HCEC 1CT (cell line): ENCODE measurements around the gene SCARB2.

Experiments used
- DNase-seq: peaks from one replicate; pipeline ENCODE4 v3.0.0-alpha.2; 2017

SCARB2 gene

GRCh38 chr4:76224171-76224570 is 10.5 kb upstream of the SCARB2 start:
- DNase-seq = no peak

DNA sequence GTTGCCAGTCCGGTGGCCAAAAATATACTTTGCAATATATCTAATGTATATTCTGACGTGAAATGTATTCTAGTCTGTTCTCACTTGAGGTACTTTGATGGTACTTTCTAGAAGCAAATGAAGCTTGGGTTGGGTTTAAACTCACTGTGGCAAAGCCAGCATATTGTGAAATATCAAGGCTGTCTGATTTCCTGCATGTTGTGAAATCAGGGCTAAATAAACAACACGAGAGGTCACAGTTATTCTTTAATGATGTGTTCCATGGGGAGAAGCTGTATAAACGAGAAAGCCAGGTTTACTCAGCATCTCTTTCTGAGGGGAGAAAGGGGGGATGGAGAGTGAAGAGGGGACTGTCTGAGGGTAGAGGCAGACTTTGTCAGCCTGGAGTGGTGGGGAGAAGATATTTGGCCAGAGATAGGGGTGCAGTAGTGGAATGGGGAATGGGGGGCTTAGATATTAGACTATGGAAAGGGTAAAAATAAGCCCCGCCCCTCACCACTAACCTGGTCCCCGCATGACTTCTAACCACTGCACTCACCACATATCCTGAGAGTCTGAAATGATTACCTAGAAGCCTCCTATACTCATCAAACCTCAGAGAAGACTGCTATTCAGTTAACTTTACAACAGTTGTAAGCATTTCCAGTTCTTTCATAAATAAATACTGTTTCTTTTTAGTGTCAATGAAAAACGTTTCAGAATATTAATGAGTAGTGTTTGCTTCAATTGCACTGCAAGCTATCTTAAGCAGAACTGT is 5.9 kb upstream of the SCARB2 start:
- peak; percentile 64 for DNase-seq

DNA sequence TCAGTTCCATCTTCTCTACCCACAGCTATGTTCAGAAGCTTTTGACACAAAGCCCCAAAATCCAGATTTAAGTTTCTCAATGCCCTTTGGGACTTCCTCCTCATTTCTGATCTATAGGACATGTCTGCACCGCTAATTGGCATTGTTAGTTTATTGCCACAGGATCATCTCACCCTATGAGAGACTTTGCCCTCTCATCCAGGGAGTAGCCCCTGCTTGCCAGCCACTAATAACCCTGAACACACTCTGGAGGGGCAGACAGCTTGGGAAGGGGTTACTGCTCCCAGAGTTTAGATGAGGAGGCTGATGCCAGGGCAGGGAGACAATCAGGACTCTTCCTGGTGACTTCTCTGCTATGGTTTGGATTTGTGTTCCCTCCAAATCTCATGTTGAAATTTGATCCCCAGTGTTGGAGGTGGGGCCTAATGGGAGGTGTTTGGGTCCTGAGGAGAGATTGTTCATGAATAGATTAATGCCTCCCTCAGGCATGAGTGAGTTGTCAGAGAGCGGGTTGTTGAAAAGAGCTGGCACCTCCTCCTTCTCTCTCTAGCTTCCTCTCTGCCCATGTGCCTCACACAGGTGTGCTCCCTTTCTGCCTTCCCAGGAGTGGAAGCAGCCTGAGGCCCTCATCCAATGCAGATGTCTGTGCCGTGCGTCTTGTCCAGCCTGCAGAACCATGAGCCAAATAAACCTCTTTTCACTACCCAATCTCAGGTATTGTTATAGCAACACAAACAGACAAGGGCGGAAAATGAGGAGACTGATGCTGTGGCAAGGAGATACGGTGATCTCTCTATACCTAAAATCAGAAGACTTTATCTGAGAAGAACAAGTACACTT is 3.6 kb upstream of the SCARB2 start:
- DNase-seq = no peak

DNA sequence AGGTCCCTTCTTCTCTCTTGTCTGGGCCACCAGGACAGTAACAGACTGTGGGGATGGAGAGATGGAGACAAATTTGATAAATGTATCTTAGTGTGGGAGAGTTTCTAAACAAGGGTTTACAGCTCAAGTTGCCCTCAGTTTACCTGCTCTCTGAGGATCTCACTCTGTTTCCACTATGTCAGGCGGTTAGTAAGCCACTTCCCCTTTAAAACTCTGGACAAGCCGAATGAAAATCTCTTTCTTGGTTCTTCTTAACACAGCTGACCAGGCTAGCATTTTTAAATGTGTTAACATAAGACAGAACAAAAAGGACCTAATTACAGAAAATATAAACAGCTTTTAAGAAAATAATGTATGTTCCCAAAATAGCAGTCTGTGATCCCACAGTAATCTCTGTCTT is 2.9 kb upstream of the SCARB2 start:
- DNase-seq = no peak

DNA sequence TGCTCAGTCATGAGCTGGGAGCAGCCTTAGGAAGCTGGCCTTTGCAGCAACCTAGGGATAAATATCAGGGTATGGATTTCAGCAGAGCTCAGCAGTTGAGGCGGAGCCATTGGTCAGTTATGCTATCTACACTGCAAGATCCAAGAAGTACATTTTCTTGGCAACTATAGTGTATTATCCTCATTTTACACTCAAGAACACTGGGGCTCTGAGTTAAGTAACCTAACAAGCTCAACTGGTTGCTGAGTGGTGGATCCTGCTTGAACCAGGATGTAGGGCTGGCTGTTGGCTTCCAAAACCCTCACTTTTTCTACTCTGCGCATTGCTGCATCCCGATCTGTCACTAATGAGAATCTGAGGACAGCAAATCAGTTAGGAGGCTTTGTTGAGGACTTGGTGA is 1.5 kb upstream of the SCARB2 start:
- DNase-seq = no peak

GRCh38 chr4:76214177-76214675 is 602 bp upstream of the SCARB2 start:
- DNase-seq = no peak

DNA sequence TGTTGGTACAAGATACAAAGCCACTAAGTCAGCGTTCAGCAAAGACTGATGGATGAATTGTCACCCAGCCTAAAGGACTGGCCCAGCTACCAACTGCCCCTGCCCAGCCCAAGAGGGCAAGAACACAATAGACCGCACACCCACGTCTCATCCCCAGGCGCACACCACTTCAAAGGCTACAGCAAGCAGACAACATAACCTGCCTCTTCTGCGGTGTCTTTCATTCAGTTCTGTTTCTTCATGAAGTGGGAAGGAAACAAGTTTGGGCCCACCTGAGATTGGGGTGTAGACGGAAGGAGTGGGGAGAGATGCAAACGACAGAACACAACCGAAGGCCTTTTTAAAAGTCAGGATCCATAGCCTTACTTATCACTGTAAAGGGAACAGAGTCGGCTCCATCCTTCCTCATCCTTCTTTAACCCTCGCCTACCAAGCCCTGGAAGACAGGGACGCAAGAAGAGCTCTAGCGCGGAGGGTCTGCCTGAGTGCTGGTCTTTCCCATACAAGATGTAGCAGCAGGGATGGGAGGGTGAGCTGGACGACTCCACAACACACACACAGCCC is 691 bp downstream of the SCARB2 start:
- DNase-seq = no peak

DNA sequence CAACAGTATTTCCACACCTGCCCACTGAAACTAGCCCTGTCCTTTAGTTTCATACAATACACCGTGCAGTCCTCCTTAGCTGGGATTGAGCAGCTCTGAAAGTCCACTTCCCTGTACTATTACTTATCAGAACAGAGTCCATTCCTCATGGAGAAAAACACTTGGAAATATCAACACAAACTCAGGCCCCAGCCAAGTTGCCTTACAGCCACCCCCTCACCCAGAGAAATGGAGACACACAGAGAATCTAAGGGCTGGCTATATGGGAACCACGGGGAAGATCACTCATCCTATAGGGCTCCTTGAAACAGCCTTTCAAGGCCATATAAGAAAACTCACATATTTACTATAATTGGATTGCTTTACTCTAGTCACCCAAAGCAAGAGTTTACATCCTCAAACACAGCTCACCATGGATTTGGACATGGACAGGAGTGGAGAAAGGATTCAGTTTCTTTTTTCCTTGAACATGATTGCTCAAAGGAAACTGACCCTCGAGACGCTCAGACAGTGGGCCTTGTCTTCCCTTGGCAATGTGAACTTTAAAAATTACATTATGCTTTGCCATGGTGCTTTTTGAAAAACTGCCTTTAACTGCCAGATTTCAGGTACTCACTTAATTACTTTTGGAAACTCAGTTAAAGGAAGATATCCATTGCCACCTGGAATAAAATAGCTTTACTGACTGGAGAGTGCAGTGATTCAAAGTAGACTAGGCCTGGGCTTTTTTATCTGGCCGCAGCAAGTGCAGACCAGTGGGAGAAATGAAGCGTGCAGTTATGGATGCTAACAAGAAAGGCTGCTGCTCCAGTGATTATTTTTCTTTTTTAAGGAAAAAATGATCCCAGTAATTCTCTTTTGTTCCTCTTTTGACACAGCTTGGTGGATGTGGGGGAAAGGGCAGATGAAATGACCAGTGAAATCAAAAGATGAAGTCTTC is 1.6 kb downstream of the SCARB2 start:
- DNase-seq = no peak

GRCh38 chr4:76210452-76210851 is 3.2 kb downstream of the SCARB2 start:
- DNase-seq = no peak

- DNase-seq = no peak
Measured at GRCh38 chr4:76209881-76210280, 3.7 kb downstream of the SCARB2 start.

- DNase-seq = peak; percentile 85
Measured at GRCh38 chr4:76208005-76208765, 5.4 kb downstream of the SCARB2 start.

DNA sequence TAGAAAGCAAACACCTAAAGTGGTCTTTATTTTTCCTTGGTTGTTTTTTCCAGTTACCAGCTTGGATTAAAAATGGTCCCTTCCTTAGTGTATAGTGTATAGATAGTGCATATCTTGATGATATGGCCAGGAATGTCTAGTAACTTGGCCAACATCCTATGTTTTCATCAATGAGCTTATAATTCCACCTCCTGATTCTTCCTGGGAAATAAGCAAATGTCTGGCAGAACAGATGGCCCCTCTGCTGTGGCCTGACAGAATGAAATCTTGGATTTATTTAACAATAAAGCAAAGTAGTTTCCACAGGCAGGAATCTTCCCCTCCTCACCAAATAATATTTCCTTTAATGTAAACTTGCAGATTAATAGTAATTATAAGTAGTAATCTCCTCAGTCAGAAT is 6.1 kb downstream of the SCARB2 start:
- DNase-seq = no peak

DNA sequence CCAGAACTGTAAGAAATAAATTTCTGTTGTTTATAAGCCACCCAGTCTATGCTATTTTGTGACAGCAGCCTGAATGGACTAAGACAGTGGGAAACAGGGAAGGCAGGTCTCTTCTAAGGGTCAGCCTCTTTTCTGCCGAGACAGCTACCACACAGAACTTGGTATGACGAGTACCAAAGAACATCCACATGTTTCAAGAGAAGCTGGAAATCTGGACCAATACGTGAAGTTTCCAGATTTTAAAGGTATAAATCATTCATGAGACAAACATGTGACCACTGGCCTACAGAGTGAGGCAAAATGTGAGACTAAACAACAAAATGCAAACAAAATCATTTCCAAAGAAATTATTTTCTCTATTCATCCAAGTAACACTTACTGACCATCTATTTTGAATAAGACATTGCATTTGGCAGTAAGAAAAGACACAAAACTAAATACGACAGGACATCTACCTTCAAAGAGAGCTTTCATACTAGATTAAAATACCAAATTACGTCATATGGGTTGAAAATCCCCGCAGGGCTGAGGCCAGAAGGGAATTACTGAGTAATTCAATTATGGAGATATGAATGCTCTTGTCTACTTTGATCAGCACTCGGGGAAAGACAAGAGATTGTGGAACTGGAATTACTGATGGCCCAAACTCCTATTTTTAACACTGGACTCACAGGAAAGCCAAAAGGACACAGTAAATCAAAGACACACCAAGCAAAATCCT is 7.2 kb downstream of the SCARB2 start:
- DNase-seq = peak; percentile 40

DNA sequence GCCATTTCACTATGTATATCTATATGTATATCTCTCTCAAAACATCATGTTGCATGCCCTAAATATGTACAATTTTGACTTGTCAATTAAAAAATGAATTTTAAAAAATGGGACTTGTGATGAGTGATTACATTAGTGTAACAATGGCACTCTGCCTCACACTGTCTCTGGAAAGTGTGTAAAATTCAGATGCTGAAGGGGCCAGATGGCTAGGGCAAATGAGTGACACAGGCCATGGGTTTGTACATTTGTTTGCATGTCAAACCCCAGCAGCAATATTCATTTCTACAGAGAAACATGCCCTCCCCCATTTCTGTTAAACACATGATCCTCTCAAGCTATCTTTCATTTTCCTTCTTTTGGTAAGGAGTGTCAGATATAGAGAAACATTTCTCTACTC is 8.1 kb downstream of the SCARB2 start:
- no peak for DNase-seq

- DNase-seq = no peak
Measured at GRCh38 chr4:76204936-76205335, 8.7 kb downstream of the SCARB2 start.

DNA sequence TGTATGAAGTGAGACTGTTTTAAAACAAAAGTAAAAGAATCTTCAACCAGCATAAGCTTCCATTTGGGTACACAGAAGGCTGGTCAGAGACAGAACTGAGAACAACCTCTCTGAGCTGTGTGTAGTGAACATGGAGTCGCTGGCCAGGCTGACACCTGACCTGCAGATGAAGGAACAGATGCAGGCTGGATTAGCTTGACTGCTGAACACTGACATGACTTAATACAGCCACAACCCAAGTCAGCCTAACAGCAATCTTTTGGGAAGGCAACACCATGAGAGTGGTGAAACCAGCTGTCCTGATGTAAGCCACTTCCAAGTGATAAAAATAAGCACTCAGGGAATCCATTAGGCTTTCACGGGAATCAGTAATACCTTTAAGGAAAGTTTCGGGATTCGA is 10.1 kb downstream of the SCARB2 start:
- no peak for DNase-seq

- no peak for DNase-seq
Measured at GRCh38 chr4:76201276-76201675, 12.3 kb downstream of the SCARB2 start.

GRCh38 chr4:76200771-76201231 is 12.8 kb downstream of the SCARB2 start:
- no peak for DNase-seq

DNA sequence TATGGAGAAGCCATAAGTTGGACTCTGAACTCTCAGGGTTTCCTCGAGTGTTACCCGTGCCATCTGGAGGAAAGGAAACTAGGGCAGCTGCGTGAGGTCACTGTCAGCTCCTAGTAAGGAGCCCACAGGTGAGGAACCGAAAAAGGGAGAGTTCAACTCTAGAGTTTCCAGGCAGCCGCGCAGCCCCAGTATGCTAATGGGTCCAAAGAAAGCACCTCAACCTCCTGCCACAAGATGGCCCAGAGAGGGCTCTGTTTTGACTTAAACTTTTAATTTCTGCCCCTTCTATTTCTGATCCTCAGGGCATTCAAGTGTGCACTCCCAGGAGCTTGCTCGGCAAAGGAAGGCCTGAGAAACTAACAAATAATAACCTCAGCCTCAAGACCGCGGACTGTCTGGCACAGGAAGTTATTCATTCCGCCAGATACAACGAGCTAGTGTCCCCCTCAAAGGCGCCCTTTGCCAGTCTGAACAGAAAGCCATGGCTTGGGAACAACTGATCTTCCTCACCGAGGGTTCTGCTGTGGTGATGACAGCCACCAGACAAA is 13.9 kb downstream of the SCARB2 start:
- DNase-seq = no peak

DNA sequence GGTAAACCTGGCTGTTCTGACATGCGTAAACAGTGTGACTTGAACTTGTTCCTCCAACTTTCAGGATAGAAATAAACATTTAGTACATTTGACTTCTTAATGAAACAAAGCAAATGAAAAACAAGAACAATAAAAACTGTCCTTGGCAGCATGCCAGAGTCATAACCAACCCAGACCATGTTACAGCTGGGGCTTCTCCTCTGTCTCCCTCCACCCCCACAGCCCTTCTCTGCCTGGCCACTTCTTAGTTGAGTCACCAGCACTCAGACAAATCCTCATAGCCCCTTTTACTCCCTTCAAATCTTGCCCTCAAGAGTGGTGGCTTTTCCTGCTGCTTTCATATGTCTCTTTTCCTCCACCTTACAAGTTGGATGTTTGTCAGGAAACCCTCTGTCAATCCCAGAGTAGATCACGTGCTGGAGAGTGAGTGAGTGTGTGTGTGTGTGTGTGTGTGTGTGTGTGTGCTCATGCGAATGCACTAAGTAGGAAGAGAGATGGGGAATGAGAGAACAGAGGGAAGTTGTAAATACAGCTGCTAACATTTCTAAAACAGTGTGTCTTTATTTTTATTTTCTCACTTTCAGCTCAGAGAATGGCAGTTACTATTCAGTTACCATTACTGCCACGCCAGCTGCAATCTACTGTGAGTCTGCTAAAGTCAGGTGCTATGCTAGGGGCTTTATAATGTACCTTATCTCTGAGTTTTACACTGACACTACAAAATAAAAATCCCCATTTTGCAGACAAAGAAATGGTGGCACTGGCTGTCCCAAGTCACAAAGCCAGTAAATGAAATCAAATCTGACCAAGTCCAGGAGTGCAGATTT is 15.0 kb downstream of the SCARB2 start:
- peak; percentile 63 for DNase-seq
